GM10266 (cell line): ENCODE measurements around the gene ACAD10.
"Not testable (repeated sequence)": the region's sequence is repeated elsewhere in the genome, so short reads cannot be mapped to it uniquely, and the experiment has no call there.

Experiments used
- DNase-seq: peaks from one replicate; pipeline ENCODE4 v3.0.0; 2012; ENCODE audit errors: extremely low spot score
- TF ChIP-seq, protein P1 (sequence below): IDR thresholded peaks from 2 replicates; pipeline ENCODE4 v1.5.1; 2012; ENCODE audit warnings: mild to moderate bottlenecking, low read depth; ENCODE audit not compliant: control insufficient read depth, insufficient read depth; ENCODE audit errors: missing control alignments

Gene ACAD10

DNA sequence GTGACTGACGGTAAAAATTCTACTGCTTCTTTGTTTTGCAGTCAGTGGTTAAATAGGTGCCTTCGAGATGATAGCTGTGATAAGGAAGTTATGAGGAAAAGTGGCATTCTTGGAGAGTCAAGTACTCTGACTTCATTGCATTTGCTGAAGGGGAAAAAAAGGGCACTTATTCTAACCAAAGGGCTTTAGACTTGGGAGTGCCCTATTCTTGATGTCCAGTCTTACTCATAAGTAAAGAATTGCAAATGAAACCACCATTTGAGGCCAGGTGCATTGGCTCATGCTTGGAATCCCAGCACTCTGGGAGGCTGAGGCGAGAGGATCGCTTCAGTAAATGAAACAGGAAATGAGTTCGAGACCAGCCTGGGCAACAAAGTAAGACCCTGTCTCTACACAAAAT lies 40.4 kb upstream of the ACAD10 start:
- TF ChIP-seq, protein P1, sequence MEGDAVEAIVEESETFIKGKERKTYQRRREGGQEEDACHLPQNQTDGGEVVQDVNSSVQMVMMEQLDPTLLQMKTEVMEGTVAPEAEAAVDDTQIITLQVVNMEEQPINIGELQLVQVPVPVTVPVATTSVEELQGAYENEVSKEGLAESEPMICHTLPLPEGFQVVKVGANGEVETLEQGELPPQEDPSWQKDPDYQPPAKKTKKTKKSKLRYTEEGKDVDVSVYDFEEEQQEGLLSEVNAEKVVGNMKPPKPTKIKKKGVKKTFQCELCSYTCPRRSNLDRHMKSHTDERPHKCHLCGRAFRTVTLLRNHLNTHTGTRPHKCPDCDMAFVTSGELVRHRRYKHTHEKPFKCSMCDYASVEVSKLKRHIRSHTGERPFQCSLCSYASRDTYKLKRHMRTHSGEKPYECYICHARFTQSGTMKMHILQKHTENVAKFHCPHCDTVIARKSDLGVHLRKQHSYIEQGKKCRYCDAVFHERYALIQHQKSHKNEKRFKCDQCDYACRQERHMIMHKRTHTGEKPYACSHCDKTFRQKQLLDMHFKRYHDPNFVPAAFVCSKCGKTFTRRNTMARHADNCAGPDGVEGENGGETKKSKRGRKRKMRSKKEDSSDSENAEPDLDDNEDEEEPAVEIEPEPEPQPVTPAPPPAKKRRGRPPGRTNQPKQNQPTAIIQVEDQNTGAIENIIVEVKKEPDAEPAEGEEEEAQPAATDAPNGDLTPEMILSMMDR = no peak
- DNase-seq = no peak

- TF ChIP-seq, protein P1 = no peak
- no peak for DNase-seq
Observed at GRCh38 chr12:111650912-111651311, 34.9 kb upstream of the ACAD10 start.

DNA sequence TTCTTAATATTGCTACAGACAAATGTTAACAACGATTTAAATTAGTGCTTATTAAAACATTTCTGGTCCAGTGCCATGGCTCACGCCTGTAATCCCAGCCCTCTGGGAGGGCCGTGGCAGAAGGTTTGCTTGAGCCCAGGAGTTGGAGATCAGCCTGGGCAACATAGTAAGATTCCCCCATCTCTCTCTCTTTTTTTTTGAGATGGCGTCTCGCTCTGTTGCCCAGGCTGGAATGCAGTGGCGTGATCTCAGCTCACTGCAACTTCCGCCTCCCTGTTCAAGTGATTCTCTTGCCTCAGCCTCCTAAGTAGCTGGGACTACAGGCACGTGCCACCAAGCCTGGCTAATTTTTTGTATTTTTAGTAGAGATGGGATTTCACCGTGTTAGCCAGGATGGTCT lies 33.3 kb upstream of the ACAD10 start:
- DNase-seq = not testable (repeated sequence)

DNA sequence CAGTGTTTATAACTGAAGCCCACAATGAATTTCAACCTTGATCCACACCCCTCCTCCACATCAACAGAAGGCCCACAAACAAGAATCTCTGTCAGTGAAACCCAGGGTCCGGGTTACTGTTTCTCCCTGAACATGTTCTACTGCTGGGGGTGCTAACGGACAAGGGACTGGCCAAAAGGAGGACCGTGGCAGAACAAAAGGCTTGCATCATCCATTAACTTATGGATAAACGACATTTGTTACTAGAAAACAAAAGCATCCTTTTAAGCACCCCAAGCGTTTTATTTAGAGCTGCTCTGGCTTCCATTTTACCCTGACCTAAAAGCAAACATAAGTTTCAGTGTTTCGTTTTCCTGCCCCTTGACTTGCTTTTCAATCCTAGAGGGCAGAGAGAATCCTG lies 32.3 kb upstream of the ACAD10 start:
- DNase-seq = no peak
- TF ChIP-seq, protein P1 = no peak

- no peak for DNase-seq
- TF ChIP-seq, protein P1 = no peak
Observed at GRCh38 chr12:111655356-111655755, 30.5 kb upstream of the ACAD10 start.

GRCh38 chr12:111656016-111656415 lies 29.8 kb upstream of the ACAD10 start:
- DNase-seq = no peak
- TF ChIP-seq, protein P1 = no peak

GRCh38 chr12:111664499-111664898 lies 21.4 kb upstream of the ACAD10 start:
- DNase-seq = no peak
- TF ChIP-seq, protein P1 = no peak
